HepG2 (cell line): ENCODE results near the gene ZNF829. TPM values are rescaled to one million over a fixed set of nuclear protein-coding genes. Genes with fewer than 3 reads are reported as not detected.

ENCODE experiments used
- DPF2 ChIP-seq: sonication (generic); formaldehyde crosslinking; IDR thresholded peaks from 2 replicates; pipeline ENCODE4 v1.4.0; 2020; ENCODE audit warnings: mild to moderate bottlenecking, low read depth, missing genetic modification reagents, borderline replicate concordance
- GATAD1 ChIP-seq: IDR thresholded peaks from 2 replicates; pipeline ENCODE4 v1.6.1; 2016; ENCODE audit warnings: missing genetic modification reagents, missing compliant biosample characterization
- HDAC1 ChIP-seq: sonication (generic); formaldehyde crosslinking; IDR thresholded peaks from 2 replicates; pipeline ENCODE4 v1.5.1; 2020; ENCODE audit warnings: mild to moderate bottlenecking, missing genetic modification reagents
- HIVEP1 ChIP-seq: sonication (generic); formaldehyde crosslinking; IDR thresholded peaks from 2 replicates; pipeline ENCODE4 v1.4.0; 2020; ENCODE audit warnings: mild to moderate bottlenecking, missing genetic modification reagents
- HMGXB4 ChIP-seq, 2 experiments: sonication (generic) in 1 of 2; formaldehyde crosslinking in 1 of 2; IDR thresholded peaks; 2 replicates each; pipeline versions ENCODE4 v1.4.0 to v1.6.1; 2018 to 2020; ENCODE audit warnings: missing genetic modification reagents in 2 of 2, borderline replicate concordance in 1 of 2, low read depth in 1 of 2, mild to moderate bottlenecking in 1 of 2, missing biosample characterization in 1 of 2
- MAF1 ChIP-seq: sonication (generic); formaldehyde crosslinking; IDR thresholded peaks from 2 replicates; pipeline ENCODE4 v1.5.0; 2020; ENCODE audit warnings: missing genetic modification reagents, borderline replicate concordance
- PRPF4 ChIP-seq: fragments of 200-400 bp; formaldehyde crosslinking; IDR thresholded peaks from 2 replicates; pipeline ENCODE4 v1.6.1; 2016; ENCODE audit warnings: low read length, low read depth; ENCODE audit not compliant: poor library complexity, severe bottlenecking
- REST ChIP-seq, 2 experiments: IDR thresholded peaks; 2 replicates each; pipeline ENCODE4 v1.6.1; 2011 to 2012; ENCODE audit warnings: low read length in 2 of 2, borderline replicate concordance in 1 of 2, low read depth in 1 of 2, mild to moderate bottlenecking in 1 of 2, moderate library complexity in 1 of 2
- SMAD9 ChIP-seq: sonication (generic); formaldehyde crosslinking; IDR thresholded peaks from 2 replicates; pipeline ENCODE4 v1.5.1; 2020; ENCODE audit warnings: mild to moderate bottlenecking, missing genetic modification reagents
- TCF7 ChIP-seq: sonication (generic); IDR thresholded peaks from 2 replicates; pipeline ENCODE4 v1.6.1; 2016; ENCODE audit warnings: antibody characterized with exemption, low read depth
- ZBTB20 ChIP-seq: sonication (generic); formaldehyde crosslinking; IDR thresholded peaks from 2 replicates; pipeline ENCODE4 v1.8.1; 2023; ENCODE audit warnings: missing genetic modification reagents, low read depth, mild to moderate bottlenecking, borderline replicate concordance
- ZBTB46 ChIP-seq: sonication (generic); formaldehyde crosslinking; IDR thresholded peaks from 2 replicates; pipeline ENCODE4 v1.4.0; 2020; ENCODE audit warnings: mild to moderate bottlenecking, missing genetic modification reagents, borderline replicate concordance
- ZMYM3 ChIP-seq: sonication (generic); formaldehyde crosslinking; IDR thresholded peaks from 2 replicates; pipeline ENCODE4 v1.5.1; 2020; ENCODE audit warnings: mild to moderate bottlenecking, missing genetic modification reagents
- ZNF30 ChIP-seq: sonication (generic); formaldehyde crosslinking; IDR thresholded peaks from 2 replicates; pipeline ENCODE4 v1.5.0; 2020; ENCODE audit warnings: mild to moderate bottlenecking, missing genetic modification reagents
- polyA plus RNA-seq, 8 experiments: library from polyadenylated mRNA; depleted of rRNA in 3 of 8; stranded (reverse) in 7 of 8; unstranded in 1 of 8; fragments of >200 nt; fragmentation: Illumina TruSeq in 4 of 8; extraction: Trizol in 4 of 8; gene quantifications; 2 replicates each; pipeline versions ENCODE4 v1.2.1 to v1.2.3, GENCODE V29; 2011 to 2016; ENCODE audit warnings: low read depth in 4 of 8, missing spikeins in 1 of 8, mixed read lengths in 1 of 8; ENCODE audit not compliant: insufficient read depth in 1 of 8
- total RNA-seq, 5 experiments: library from RNA; depleted of rRNA; stranded (reverse); fragments of >200 nt; fragmentation: Illumina TruSeq; extraction: Trizol; gene quantifications; 2 replicates each; pipeline ENCODE4 v1.2.3, GENCODE V29; 2016; ENCODE audit warnings: low read depth in 1 of 5
- TF ChIP-seq, protein P1 (sequence below): sonication (generic); formaldehyde crosslinking; IDR thresholded peaks from 2 replicates; pipeline ENCODE4 v1.8.1; 2023; ENCODE audit warnings: mild to moderate bottlenecking, missing genetic modification reagents, borderline replicate concordance
- TF ChIP-seq, protein P2 (sequence below): sonication (generic); formaldehyde crosslinking; IDR thresholded peaks from 2 replicates; pipeline ENCODE4 v1.4.0; 2020; ENCODE audit warnings: missing genetic modification reagents, borderline replicate concordance
- TF ChIP-seq, protein P3 (sequence below): IDR thresholded peaks from 2 replicates; pipeline ENCODE4 v1.6.1; 2016; ENCODE audit warnings: low read depth, borderline replicate concordance

ZNF829 gene
- total and polyA plus RNA-seq, 2 of the 13 experiments (the other 11 are each of a cell fraction or from before 2014, with no cell fraction given): 0.15 to 0.86 TPM

DNA sequence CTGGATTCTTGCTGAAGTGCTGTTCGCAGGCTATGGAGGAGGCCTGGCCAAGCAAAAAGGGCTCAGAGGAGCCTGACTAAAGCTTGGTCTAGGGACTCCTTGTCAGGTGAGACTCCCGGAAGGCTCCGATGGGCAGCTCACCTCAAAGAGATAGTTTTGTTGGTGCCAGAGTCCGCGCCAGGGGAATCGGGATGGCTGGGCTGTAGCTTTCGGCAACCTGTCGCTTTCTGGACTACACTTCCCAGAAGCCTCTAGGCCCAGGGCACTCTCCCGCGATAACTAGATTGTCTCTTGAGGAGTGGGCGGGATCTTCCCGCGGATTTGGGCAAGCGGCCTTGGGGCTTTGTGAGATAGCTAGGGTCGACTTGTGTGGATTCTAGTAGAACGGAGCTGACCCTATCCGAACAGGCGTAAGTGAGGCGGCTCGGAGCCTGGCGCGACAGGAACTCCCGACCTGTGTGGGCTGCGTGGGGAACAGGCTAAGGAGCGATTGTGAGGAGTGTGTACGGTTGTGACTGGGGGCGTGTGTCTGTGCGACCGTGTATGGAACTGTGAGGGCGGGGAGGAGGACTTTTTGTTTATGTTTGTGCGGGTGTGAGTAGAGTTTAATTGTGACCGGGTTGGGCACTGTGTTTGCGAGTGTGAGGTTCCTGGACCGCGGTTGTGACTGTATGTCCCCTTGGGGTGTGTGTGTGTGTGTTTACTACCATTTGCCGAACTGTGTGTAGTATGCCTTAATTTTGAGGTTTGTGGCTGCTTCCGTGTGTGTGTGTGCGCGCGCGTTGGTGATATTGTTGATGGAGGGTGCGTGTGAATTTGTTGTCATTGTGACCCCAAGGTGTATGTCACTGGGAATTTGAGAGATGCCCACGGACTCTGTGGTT is 65.3 kb downstream of the ZNF829 start, which contains the start of gene ZNF345 (continued):
- TF ChIP-seq ZMYM3 (CRISPR knock-in tag) (no peak), HMGXB4 (CRISPR knock-in tag; IDR thresholded peaks at IDR 0.05; ENCODE audit: borderline replicate concordance in 1 of 2, low read depth in 1 of 2) (peak in 1 of 2 experiments; percentile 48; a peak in 1 of 4 replicates), GATAD1 (CRISPR knock-in tag) (peak; percentile 76), REST (IDR thresholded peaks at IDR 0.05; ENCODE audit: borderline replicate concordance in 1 of 2, low read depth in 1 of 2, low read length in 2 of 2) (no peak), HIVEP1 (no peak), ZBTB20 (no peak), SMAD9 (no peak), HDAC1 (CRISPR knock-in tag) (peak; percentile 68), ZNF30 (CRISPR knock-in tag) (no peak), ZBTB46 (no peak), MAF1 (no peak), DPF2 (CRISPR knock-in tag) (no peak), TCF7 (no peak), PRPF4 (no peak)
- TF ChIP-seq, protein P1, sequence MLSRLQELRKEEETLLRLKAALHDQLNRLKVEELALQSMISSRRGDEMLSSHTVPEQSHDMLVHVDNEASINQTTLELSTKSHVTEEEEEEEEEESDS (CRISPR knock-in tag): no peak
- TF ChIP-seq, protein P2, sequence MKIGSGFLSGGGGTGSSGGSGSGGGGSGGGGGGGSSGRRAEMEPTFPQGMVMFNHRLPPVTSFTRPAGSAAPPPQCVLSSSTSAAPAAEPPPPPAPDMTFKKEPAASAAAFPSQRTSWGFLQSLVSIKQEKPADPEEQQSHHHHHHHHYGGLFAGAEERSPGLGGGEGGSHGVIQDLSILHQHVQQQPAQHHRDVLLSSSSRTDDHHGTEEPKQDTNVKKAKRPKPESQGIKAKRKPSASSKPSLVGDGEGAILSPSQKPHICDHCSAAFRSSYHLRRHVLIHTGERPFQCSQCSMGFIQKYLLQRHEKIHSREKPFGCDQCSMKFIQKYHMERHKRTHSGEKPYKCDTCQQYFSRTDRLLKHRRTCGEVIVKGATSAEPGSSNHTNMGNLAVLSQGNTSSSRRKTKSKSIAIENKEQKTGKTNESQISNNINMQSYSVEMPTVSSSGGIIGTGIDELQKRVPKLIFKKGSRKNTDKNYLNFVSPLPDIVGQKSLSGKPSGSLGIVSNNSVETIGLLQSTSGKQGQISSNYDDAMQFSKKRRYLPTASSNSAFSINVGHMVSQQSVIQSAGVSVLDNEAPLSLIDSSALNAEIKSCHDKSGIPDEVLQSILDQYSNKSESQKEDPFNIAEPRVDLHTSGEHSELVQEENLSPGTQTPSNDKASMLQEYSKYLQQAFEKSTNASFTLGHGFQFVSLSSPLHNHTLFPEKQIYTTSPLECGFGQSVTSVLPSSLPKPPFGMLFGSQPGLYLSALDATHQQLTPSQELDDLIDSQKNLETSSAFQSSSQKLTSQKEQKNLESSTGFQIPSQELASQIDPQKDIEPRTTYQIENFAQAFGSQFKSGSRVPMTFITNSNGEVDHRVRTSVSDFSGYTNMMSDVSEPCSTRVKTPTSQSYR (CRISPR knock-in tag): no peak
- TF ChIP-seq, protein P3, sequence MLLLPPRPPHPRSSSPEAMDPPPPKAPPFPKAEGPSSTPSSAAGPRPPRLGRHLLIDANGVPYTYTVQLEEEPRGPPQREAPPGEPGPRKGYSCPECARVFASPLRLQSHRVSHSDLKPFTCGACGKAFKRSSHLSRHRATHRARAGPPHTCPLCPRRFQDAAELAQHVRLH: no peak
